ENCODE measurements around the gene SLC22A3. TPM values are rescaled to one million over a fixed set of nuclear protein-coding genes. Genes with fewer than 3 reads are reported as not detected.

The SLC22A3 gene
- total and polyA plus RNA-seq, 2 of the 4 experiments (the other 2 are of a cell fraction) = not detected

DNA sequence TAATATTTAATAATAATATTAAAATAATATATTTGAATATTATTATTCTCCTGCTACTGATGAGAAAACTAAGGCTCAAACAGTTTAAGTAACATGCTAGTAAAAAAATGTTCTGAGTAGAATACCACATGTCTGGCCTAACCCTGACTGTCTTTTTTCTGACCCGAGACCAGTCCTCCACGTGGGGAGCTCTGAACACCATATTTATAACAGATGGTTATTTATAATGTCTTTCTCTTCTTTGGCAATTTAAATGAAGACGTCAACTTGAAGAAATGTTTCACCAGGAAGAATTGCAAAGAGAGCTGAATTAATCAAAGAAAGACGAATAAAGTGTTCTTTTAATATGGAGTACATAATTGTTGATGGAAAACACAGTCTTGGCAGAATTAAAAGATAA lies 82.0 kb downstream of the SLC22A3 start:
- Histone ChIP-seq H2BK15ac (ENCODE audit: low read depth, low read length) (no peak overlapping the region), H2BK120ac (ENCODE audit: low read depth, low read length) (no peak overlapping the region), H3K27ac (ENCODE audit: insufficient read depth, low read length) (no peak overlapping the region), H2BK5ac (ENCODE audit: low read depth, low read length, poor library complexity, severe bottlenecking) (no peak overlapping the region), H3K56ac (ENCODE audit: extremely low read depth, insufficient read depth, low read length) (no peak overlapping the region), H3K4me1 (ENCODE audit: control insufficient read depth, insufficient read depth, low read length) (peaks cover 4% of the 10 kb centered on the region; the same call in 1 of the 2 replicates), H3K79me1 (ENCODE audit: low read depth in 1 of 2, low read length in 2 of 2) (no peaks in the 10 kb centered on the region), H3K36me3 (ENCODE audit: control insufficient read depth, insufficient read depth, low read length) (no peaks in the 10 kb centered on the region), H2AK5ac (ENCODE audit: low read depth, low read length) (no peak overlapping the region), H2AK9ac (replicated peaks; ENCODE audit: low read depth, low read length, poor library complexity) (no peak overlapping the region), H4K91ac (ENCODE audit: insufficient read depth, low read depth, low read length) (no peak overlapping the region), H2AFZ (replicated peaks; ENCODE audit: low read length, poor library complexity) (no peak overlapping the region), H3K4me3 (ENCODE audit: insufficient read depth, low read depth, low read length) (no peak overlapping the region), H3K4me2 (ENCODE audit: low read depth, low read length) (no peak overlapping the region), H4K20me1 (ENCODE audit: insufficient read depth, low read length) (no peaks in the 10 kb centered on the region), H3K23ac (ENCODE audit: low read depth, low read length) (no peak overlapping the region), H4K5ac (ENCODE audit: low read depth, low read length) (no peak overlapping the region), H3K14ac (replicated peaks; ENCODE audit: low read depth, low read length) (no peak overlapping the region), H3K18ac (ENCODE audit: low read depth, low read length) (no peak overlapping the region), H4K8ac (ENCODE audit: low read depth in 2 of 2, low read length in 2 of 2) (no peak overlapping the region), H2BK20ac (ENCODE audit: low read depth, low read length) (no peak overlapping the region), H3K9me1 (ENCODE audit: insufficient read depth, low read length) (no peaks in the 10 kb centered on the region), H3K9ac (ENCODE audit: low read depth, low read length) (no peak overlapping the region), H3K4ac (ENCODE audit: low read depth, low read length) (no peak overlapping the region), H3K27me3 (ENCODE audit: control insufficient read depth, insufficient read depth, low read length) (no peaks in the 10 kb centered on the region), H3K9me3 (ENCODE audit: control insufficient read depth, insufficient read depth, low read length) (0 out of 2 replicates have a peak, but pooled peaks cover 2% of the 10 kb centered on the region)
- TF ChIP-seq FOS (IDR thresholded peaks at IDR 0.05; ENCODE audit: low read depth, low read length) (no peak), RAD21 (IDR thresholded peaks at IDR 0.05; ENCODE audit: low read length) (no peak), MAZ (IDR thresholded peaks at IDR 0.05; ENCODE audit: borderline replicate concordance, low read depth, low read length) (no peak)
- TF ChIP-seq, protein P1, sequence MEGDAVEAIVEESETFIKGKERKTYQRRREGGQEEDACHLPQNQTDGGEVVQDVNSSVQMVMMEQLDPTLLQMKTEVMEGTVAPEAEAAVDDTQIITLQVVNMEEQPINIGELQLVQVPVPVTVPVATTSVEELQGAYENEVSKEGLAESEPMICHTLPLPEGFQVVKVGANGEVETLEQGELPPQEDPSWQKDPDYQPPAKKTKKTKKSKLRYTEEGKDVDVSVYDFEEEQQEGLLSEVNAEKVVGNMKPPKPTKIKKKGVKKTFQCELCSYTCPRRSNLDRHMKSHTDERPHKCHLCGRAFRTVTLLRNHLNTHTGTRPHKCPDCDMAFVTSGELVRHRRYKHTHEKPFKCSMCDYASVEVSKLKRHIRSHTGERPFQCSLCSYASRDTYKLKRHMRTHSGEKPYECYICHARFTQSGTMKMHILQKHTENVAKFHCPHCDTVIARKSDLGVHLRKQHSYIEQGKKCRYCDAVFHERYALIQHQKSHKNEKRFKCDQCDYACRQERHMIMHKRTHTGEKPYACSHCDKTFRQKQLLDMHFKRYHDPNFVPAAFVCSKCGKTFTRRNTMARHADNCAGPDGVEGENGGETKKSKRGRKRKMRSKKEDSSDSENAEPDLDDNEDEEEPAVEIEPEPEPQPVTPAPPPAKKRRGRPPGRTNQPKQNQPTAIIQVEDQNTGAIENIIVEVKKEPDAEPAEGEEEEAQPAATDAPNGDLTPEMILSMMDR (conservative IDR thresholded peaks at IDR 0.05; ENCODE audit: low read depth, low read length) = no peak
- TF ChIP-seq, protein P2, sequence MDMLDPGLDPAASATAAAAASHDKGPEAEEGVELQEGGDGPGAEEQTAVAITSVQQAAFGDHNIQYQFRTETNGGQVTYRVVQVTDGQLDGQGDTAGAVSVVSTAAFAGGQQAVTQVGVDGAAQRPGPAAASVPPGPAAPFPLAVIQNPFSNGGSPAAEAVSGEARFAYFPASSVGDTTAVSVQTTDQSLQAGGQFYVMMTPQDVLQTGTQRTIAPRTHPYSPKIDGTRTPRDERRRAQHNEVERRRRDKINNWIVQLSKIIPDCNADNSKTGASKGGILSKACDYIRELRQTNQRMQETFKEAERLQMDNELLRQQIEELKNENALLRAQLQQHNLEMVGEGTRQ (IDR thresholded peaks at IDR 0.05; ENCODE audit: low read depth, low read length) = no peak
- TF ChIP-seq, protein P3, sequence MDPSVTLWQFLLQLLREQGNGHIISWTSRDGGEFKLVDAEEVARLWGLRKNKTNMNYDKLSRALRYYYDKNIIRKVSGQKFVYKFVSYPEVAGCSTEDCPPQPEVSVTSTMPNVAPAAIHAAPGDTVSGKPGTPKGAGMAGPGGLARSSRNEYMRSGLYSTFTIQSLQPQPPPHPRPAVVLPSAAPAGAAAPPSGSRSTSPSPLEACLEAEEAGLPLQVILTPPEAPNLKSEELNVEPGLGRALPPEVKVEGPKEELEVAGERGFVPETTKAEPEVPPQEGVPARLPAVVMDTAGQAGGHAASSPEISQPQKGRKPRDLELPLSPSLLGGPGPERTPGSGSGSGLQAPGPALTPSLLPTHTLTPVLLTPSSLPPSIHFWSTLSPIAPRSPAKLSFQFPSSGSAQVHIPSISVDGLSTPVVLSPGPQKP (IDR thresholded peaks at IDR 0.05; ENCODE audit: borderline replicate concordance, low read depth, low read length) = no peak
- ChIA-PET POLR2A (ENCODE audit: unreplicated experiment) (no interaction called here), CTCF (no interaction called here)
- WGBS, 2 experiments (ENCODE audit: extremely low coverage in 2 of 2, insufficient read length in 1 of 2) = no CpG with 5 or more reads among the region's 4 CpGs
- no TSS peak for BruUV-seq (replicated peaks)
- ATAC-seq (ENCODE audit: low read depth) (no peak), DNase-seq (no peak)
- in situ Hi-C loops (cut with MboI; ENCODE audit: low sequenced_read_pairs) (no loop called here), dilution Hi-C loops (cut with HindIII; ENCODE audit: low sequenced_read_pairs, unreplicated experiment) (no loop called here), intact Hi-C loops (cut with micrococcal nuclease) (no loop called here)
